DND-41 (cell line): Measurements from ENCODE around the gene MED12.

ENCODE experiments used
- CTCF ChIP-seq: IDR thresholded peaks from 2 replicates; pipeline ENCODE4 v1.5.1; 2012; ENCODE audit warnings: borderline replicate concordance, low read length, moderate library complexity, mild to moderate bottlenecking; ENCODE audit not compliant: poor library complexity, severe bottlenecking; ENCODE audit errors: extremely low read depth
- EZH2 ChIP-seq: IDR thresholded peaks from 3 replicates; pipeline ENCODE4 v1.6.1; 2012; ENCODE audit warnings: borderline replicate concordance, low read depth, mild to moderate bottlenecking, moderate library complexity, low read length, inconsistent platforms; ENCODE audit not compliant: severe bottlenecking

- no peak for TF ChIP-seq CTCF
- no peak for TF ChIP-seq EZH2
Measured at GRCh38 chrX:71143508-71143907, 25.1 kb downstream of the MED12 start.
